ENCODE measurements around the gene SCFD2.
A peak's percentile ranks its signal among the peaks of the same experiment; 100 is the strongest.
"Not testable (repeated sequence)": the region's sequence is repeated elsewhere in the genome, so short reads cannot be mapped to it uniquely, and the experiment has no call there.

The SCFD2 gene

DNA sequence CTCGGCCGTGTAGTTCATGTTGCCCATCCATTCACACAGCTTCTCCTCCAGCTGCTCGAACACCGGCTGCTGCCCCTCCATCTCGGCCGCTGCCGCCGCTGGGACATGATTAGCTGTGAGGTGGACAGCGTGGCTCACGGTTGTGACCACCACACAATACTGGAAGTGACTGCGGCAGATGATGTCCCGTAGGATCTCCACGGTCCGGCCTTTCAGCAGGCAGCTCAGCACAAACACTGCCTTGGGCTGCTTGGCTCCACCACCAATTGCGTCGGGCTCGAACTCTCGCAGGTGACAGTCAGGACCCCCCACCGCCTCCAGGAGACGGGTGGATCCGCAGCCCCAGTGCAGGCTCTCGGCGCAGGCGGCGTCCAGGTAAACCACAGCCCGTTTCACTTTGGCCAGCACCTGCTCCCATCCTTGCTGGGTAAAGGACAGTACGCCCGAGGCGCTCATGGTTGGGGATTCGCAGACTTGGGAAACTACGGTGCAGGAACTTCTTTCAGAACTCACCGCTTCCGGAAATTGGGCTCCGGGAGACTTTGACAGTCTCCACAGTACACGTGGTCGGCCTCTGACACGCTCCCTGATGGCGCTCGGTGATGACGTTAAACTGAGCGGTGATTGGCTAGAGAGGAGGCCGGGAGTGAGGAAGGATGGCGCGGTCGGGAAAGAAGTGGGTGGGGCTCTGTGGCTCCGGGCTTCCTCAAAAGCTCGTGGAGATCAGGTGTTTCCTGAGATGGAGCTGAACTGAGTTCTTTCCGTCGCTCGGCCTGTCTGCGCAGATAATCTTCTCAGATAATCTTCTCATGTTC is at the start of gene SCFD2:
SCFD2 (minus strand) TSS at position 576 of the 815 bp plus-strand sequence.
- TF ChIP-seq, protein P1, sequence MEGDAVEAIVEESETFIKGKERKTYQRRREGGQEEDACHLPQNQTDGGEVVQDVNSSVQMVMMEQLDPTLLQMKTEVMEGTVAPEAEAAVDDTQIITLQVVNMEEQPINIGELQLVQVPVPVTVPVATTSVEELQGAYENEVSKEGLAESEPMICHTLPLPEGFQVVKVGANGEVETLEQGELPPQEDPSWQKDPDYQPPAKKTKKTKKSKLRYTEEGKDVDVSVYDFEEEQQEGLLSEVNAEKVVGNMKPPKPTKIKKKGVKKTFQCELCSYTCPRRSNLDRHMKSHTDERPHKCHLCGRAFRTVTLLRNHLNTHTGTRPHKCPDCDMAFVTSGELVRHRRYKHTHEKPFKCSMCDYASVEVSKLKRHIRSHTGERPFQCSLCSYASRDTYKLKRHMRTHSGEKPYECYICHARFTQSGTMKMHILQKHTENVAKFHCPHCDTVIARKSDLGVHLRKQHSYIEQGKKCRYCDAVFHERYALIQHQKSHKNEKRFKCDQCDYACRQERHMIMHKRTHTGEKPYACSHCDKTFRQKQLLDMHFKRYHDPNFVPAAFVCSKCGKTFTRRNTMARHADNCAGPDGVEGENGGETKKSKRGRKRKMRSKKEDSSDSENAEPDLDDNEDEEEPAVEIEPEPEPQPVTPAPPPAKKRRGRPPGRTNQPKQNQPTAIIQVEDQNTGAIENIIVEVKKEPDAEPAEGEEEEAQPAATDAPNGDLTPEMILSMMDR (conservative IDR thresholded peaks at IDR 0.05; ENCODE audit: low read depth, low read length) = no peak
- peak within 1 kb of the TSS; percentile 84 for H3K4me3 ChIP-seq (ENCODE audit: low read length)
- DNase-seq (ENCODE audit: low read depth) = peak; percentile 86

DNA sequence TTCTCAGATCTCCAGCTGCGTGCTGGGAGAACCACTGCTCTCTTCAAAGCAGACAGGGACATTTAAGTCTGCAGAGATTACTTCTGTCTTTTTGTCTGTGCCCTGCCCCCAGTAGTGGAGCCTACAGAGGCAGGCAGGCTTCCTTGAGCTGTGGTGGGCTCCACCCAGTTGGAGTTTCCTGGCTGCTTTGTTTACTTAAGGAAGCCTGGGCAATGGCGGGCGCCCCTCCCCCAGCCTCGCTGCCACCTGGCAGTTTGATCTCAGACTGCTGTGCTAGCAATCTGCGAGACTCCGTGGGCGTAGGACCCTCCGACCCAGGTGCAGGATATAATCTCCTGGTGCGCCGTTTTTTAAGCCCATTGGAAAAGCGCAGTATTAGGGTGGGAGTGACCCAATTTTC is 43.6 kb upstream of the SCFD2 start:
- not testable (repeated sequence) for H3K4me3 ChIP-seq (ENCODE audit: low read length); DNase-seq (ENCODE audit: low read depth)

DNA sequence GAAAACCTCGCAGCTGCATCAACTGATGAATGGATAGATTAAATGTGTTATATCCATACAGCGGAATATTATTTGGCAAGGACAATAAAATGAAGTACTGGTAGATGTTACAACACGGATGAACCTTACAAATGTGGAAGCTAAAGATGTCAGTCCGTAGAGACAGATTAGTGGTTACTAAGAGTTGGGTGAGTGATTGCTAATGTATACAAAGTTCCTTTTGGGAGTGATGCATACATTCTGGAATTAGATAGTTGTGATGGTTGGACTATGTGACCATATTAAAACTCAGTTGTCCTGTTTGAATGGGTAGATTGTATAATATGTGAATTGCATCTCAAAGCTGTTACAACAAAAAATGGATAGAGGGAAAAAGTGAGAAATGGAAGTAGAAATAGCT is 14.4 kb upstream of the SCFD2 start:
- H3K4me3 ChIP-seq (ENCODE audit: low read length) = no peak overlapping the region
- TF ChIP-seq, protein P1 (conservative IDR thresholded peaks at IDR 0.05; ENCODE audit: low read depth, low read length) = no peak
- DNase-seq (ENCODE audit: low read depth) = no peak

DNA sequence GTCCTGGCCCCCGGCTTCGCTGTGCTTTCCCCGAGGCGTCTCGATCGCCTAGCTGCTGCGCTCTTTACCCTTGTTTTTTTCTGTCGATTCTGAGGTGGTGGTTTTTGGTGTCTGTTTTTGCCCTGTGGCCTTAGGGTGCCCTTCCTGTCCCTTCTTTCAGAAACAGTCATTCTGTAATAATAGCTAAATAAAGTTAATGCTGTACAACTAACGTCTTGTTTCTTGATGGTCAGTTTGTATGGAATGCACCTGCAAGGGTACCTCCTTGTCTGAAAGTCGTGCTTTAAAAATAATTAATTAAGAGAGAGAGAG is 12.3 kb upstream of the SCFD2 start:
- TF ChIP-seq, protein P1 (conservative IDR thresholded peaks at IDR 0.05; ENCODE audit: low read depth, low read length) = no peak
- peak overlapping the region; percentile 87 for H3K4me3 ChIP-seq (ENCODE audit: low read length)
- no peak for DNase-seq (ENCODE audit: low read depth)

DNA sequence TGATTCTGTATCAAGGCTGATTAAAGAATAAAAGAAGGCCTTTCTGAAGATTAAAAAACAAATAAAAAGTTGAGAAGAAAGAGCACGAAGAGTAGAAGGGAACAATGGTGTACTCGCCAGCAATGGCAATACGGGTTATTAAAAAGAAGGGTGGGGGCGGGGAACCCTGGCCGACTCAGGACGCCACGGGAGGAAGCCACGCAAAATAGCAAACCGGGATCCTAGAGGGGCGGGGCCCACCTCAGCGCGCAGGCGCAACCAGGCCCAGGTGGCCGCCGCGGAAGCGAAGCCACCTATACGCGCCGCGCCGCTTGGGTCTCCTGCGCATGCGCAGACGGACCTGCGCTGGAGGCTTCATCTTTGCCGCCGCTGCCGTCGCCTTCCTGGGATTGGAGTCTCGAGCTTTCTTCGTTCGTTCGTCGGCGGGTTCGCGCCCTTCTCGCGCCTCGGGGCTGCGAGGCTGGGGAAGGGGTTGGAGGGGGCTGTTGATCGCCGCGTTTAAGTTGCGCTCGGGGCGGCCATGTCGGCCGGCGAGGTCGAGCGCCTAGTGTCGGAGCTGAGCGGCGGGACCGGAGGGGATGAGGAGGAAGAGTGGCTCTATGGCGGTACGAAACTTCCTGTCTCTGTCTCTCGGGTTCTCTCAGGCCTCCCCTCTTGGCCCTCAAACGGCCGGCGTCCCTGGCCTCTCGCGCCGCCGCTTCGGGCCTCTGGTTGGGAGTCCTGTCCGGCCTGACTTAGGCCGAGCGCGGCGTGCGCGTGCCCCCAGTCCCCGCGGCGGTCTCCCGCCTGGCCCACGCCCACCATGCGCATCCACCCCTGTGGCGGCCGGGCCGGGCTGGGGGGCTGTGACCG is 11.7 kb upstream of the SCFD2 start, which contains the start of gene FIP1L1:
FIP1L1 (plus strand) TSS at position 323 of the 852 bp plus-strand sequence; CDS start at position 521, 198 bp downstream.
- DNase-seq (ENCODE audit: low read depth) = peak; percentile 56
- TF ChIP-seq, protein P1 (conservative IDR thresholded peaks at IDR 0.05; ENCODE audit: low read depth, low read length) = no peak
- H3K4me3 ChIP-seq (ENCODE audit: low read length) = peak within 1 kb of the TSS; percentile 87

DNA sequence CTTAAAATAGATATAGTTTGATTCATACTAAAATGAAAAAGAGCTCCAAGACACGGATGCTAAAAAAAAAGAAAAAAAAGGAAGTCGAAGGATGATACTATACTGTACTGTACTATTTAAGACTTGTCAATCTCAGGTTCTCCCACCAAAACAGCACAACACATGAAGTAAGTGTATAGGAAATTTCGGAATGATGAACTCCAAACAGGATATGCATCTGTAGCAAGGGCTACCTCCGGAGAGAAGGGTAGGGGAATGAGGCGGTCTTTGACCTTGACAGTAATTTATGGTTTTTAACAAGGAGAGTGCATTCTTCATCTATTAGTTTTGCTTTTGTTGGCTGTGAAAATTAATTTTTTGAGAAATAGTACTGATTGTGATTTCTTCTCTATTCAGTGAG is 11.0 kb upstream of the SCFD2 start:
- no peak for DNase-seq (ENCODE audit: low read depth)
- peak overlapping the region; percentile 87 for H3K4me3 ChIP-seq (ENCODE audit: low read length)
- TF ChIP-seq, protein P1 (conservative IDR thresholded peaks at IDR 0.05; ENCODE audit: low read depth, low read length) = no peak

DNA sequence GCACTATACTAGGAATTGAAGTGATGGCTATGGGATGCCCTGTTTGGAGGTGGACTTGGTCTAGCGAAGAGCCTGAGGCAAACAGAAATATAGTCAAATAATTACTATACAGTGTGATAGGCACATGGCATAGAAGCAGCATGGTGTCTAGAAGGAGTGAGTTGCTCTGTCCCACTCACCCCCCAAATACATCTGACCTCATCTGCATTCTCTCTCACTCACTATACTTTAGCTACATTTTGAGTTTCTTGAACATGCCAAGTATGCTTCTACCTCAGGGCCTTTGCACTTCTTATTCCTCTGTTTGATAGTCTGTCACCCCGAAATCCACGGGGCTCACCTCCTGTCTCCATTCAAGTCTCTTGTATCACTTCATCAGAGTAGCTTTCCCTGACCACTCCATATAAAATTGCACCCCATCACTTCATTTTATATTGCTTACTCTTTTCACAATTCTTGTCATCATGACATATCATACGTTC is 9.0 kb upstream of the SCFD2 start:
- H3K4me3 ChIP-seq (ENCODE audit: low read length) = no peak overlapping the region
- TF ChIP-seq, protein P1 (conservative IDR thresholded peaks at IDR 0.05; ENCODE audit: low read depth, low read length) = no peak

More for the DNA sequence above, 9.0 kb upstream of the SCFD2 start:
- DNase-seq (ENCODE audit: low read depth) = no peak

Data from retinal pigment epithelial cell (primary cell).